Kasumi-1 (cell line): ENCODE data around the gene ANKRD24.
"Not testable (repeated sequence)": the region's sequence is repeated elsewhere in the genome, so short reads cannot be mapped to it uniquely, and the experiment has no call there.

Experiments used
- DNase-seq, 2 experiments: peaks; one replicate each; lab custom pipeline; 2025; lab: John Stamatoyannopoulos, UW

Gene ANKRD24

DNA sequence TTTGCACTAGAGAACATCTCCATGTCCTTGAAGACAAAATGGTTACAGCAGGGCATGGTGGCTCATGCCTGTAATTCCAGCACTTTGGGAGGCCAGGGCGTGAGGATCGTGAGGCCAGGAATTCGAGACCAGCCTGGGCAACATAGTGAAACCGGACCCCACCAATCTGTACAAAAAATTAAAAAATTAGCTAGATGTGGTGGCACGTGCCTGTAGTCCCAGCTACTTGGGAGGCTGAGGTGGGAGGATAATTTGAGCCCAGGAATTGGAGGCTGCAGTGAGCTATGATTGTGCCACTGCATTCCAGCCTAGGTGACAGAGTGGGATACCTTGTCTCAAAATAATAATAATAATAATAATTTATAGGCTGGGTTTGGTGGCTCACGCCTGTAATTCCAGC, 47.7 kb downstream of the ANKRD24 start:
- DNase-seq, result not testable (repeated sequence)

DNA sequence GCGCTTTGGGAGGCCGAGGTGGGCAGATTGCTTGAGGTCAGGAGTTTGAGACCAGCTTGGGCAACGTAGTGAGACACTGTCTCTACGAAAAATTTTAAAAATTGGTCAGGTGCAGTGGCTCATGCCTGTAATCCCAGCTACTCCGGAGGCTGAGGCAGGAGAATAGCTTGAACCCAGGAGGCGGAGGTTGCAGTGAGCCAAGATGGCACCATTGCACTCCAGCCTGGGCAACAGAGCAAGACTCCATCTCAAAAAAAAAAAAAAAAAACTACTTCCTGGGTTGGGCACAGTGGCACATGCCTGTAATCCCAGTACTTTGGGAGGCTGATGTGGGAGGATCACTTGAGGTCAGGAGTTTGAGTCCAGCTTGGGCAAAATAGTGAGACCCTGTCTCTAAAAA, 49.0 kb downstream of the ANKRD24 start:
- not testable (repeated sequence) for DNase-seq

DNA sequence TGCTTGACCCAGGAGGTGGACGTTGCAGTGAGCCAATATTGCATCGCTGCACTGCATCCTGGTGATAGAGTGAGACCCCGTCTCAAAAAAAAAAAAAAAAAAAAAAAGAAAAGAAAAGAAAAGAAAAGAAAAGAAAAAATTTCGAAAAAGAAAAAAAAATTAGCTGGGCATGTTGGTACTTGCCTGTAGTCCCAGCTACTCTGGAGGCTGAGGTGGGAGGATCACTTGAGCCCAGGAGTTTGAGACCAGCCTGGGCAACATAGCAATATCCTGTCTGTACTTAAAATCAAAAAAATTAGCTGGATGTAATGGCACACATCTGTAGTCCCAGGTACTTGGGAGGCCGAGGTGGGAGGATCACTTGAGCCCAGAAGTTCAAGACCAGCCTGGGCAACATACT, 49.6 kb downstream of the ANKRD24 start:
- not testable (repeated sequence) for DNase-seq

DNA sequence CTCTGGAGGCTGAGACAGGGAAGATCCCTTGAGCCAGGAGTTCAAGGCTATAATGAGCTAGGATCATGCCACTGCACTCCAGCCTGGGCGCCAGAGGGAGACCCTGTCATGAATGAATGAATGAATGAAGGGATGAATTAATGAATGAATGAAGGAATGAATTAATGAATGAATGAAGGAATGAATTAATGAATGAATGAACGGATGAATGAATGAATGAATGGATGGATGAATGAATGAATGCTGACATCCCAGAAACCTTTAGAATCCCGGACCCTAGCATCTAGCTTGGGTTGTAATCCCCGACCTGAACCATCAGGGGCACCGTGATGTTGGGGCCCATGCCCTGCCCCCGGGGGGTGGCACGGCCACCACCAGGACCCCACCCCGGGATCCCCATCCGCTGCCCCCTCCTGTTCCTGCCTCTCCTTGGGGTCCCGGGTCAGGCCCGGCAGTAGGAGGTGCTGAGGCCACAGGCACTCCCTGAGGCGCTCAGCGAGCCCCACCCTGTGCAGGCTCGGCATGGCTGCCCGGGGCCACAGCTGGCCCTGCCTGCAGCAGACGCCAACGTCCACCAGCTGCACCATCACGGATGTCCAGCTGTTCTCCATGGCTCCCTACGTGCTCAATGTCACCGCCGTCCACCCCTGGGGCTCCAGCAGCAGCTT, 50.3 kb downstream of the ANKRD24 start:
- DNase-seq, result no peak

DNA sequence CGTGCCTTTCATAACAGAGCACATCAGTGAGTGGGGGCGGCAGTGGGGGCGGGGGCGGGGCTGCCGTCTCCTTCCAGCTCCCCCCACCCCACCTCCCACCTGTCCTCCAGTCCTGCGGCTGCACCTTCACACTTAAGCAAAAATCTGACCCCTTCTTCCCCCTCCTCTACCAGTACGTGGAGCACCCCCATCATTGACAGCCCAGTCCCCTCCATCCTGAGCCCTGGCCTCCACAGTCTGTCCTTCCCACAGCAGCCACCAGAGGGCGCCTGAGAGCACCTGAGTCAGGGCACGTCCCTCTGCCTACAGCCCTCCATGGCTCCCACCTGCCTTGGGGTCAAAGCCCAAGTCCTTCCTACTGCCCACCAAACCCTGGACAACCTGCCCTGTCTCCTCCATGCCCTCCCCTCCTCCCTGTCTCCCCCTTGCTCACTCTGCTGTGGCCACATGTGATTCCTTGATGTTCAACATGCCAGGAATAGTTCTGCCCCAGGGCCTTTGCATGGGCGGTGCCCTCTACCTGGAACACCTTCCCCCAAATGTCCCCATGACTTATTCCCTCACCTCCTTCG, 50.9 kb downstream of the ANKRD24 start:
- peak; percentile 8 to 34 for DNase-seq

DNA sequence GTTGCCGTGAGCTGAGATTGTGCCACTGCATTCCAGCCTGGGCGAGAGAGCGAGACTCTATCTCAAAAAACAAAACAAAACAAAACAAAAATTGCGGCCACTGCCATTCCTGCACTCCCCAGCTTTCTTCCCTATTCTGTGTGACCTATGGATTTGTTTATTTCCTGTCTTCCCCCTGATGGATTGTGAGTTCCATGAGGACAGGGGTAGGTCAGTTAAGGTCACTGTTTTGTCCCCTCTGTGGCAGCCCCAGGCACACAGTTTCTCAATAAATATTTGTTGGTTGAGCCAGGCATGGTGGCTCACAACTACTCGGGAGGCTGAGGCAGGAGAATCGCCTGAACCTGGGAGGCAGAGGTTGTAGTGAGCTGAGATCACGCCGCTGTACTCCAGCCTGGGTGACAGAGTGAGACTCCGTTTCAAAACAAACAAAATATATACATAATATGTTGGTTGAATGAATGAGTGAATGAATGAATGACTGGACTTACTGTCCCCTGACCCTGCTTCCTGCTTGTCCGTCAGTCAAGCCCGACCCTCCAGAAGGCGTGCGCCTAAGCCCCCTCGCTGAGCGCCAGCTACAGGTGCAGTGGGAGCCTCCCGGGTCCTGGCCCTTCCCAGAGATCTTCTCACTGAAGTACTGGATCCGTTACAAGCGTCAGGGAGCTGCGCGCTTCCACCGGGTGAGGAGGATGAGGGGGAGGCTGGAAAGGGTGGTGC, 51.8 kb downstream of the ANKRD24 start:
- no peak for DNase-seq

DNA sequence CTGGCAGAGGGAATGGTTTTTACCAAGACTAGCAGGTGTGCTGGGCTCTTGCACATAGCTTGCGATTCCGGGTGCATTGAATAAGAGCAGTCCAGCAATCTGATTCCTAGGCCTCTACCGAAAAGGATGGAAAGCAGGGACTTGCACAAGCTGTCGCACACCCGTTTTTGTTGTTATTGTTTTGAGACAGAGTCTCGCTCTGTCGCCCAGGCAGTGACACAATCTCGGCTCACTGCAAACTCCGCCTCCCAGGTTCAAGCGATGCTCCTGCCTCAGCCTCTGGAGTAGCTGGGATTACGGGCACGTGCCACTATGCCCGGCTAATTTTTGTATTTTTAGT, 52.3 kb downstream of the ANKRD24 start:
- no peak for DNase-seq

DNA sequence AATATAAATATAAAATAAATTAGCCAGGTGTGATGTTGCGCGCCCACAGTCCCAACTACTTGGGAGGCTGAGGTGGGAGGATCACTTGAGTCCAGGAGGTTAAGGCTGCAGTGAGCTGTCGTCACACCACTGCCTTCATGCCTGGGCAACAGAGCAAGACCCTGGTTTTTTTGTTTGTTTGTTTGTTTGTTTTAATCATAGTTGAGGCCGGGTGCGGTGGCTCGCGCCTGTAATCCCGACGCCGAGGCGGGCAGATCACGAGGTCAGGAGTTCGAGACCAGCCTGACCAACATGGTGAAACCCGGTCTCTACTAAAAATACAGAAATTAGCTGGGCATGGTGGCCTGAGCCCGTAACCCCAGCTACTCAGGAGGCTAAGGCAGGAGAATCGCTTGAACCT, 55.0 kb downstream of the ANKRD24 start:
- not testable (repeated sequence) for DNase-seq

DNA sequence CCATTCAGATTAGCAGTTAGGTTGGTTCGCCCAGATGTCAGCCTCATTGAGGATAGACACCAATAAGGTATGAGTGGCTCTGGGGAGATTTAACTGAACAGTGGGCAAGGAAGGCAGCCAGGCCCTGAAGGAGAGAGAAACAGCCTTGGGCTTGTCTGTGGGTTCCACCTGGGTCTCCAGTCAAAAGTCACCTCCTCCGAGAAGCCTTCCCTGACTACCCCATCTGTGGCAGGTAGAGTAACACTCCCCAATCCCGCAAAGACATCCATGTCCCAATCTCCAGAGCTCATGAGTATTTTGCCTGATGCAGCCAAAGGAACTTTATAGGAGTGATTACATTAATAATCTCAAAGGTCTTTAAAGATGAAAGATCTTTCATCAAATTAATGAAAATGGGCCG, 56.3 kb downstream of the ANKRD24 start:
- no peak for DNase-seq

DNA sequence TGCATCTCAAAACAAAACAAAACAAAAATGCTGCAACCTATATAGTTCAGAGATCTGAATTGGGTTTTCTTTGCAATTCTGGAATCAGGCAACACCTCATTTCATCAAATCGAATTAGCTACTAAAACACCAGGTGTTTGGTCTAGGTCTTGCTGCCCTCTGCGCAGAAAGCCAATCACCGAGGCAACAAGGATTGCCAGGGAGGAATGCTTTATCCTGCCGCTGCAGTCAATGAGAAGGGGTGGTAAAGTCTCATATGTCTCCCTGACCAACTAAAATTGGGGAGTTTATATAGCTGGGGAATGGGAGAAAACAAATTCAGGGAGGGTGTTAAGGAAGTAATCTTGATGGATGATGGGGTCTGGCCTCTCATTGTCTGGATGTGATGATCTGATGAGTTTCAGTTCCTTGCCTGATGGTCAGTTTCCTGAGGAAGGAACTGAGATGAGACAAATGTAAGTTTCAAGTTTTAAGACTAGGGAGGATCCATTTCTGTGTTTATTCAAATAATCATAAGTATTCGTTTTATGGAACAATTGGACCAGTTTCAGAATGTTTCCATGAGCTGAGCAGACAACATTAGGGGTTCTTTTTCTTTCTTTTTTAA, 59.4 kb downstream of the ANKRD24 start:
- DNase-seq, result no peak

DNA sequence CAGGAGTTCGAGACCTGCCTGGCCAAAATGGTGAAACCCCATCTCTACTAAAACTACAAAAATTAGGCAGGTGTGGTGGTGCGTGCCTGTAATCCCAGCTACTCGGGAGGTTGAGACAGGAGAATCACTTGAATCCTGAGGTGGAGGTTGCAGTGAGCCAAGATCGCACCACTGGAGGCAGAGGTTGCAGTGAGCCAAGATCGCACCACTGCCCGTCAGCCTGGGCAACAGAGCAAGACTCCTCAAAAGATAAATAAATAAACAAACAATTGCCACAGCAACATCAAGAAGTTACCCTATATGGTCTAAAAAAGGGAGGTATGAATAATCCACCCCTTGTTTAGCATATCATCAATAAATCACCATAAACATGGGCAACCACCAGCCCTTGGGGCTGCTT, 63.4 kb downstream of the ANKRD24 start:
- DNase-seq, result not testable (repeated sequence)

DNA sequence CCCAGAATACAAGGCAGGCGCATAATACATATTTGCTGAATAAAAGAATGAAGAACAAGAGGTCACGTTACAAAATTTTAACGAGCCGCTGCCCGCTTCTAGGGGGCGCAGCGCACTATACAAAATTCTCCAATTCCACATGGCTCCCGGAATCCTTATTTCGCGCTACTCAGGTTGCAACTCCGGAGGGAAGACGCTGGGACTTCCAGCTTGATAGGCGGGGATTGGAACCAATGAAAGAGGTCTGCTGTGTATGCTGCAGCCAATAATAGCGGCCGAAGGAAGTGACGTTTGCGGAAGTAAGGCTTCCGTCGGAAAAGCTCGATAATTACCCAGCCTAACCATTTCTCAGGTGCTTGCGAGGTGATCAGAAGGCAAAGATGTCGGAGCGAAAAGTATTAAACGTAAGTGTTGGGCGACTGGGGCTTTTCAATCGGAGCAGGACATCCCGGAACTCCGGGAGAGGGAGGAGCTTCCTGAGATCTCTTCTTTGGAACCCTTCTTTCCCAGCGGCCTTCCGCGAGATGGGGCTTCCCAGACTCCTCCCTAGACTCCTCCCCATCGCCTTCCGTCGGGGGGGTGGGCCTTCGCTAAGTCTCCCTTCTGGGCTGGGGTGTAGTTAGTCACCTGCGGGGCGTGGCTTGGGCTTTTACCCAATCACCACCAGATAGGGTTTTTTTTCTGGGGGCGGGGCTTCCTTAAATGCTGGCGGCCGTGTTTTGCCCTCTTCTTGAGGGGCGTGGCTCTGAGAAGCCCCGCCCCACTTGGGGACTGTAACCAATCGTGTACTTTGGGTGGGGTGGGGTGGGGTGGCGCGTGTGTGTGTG, 64.5 kb downstream of the ANKRD24 start, which contains the start of gene YJU2:
YJU2 (plus strand) TSS at position 314 of the 827 bp plus-strand sequence; CDS start at position 381, 67 bp downstream.
- DNase-seq, result peak; percentile 99

DNA sequence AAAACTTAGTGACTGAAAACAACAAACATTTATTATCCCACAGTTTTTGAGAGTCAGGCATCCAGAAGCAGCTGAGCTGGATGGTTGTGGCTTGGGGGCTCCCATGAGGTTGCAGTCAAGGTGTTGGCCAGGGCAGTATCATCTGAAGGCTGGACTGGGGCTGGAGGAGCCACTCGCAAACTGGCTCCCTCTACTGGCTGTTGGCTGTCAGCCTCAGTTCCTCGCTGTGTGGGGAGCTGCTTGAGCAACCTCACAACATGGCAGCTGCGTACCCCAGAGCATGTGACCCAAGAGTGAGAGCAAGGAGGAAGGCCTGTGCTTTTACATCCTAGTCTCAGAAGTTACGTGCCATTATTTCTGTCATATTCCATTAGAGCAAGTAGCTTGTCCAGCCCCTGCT, 74.1 kb downstream of the ANKRD24 start:
- peak in 1 of 2 experiments; percentile 14 for DNase-seq

DNA sequence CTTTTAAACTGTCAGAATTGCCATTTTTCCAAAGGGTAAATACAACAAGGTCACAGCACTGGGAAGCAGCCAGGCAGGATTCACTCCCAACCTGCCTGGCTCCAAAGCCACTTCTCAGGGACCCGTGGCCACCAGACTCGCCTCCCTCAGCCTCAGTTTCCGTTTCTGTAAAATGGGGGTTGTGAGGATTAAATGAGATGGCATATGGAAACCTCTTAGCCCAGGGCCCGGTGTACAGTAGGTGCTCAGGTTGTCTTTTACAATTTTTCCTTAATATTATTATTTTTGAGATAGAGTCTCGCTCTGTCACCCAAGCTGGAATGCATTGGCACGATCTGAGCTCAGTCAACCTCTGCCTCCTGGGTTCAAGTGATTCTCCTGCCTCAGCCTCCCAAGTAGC, 74.5 kb downstream of the ANKRD24 start:
- no peak for DNase-seq

DNA sequence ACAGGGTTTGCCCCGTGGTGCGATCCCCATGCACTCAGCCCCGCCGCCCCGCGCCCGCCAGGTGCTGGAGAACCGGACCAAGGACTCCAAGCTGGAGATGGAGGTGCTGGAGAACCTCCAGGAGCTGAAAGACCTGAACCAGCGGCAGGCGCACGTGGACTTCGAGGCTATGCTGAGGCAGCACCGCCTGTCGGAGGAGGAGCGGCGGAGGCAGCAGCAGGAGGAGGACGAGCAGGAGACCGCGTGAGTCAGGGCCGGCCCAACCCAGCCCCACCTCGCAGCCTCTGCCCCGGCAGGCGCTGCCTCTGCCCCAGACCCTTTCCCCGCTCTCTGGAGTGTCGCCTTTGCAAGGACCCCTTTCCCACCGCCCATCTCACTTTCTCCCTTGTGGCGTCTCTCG, 75.7 kb downstream of the ANKRD24 start:
- DNase-seq, result no peak

DNA sequence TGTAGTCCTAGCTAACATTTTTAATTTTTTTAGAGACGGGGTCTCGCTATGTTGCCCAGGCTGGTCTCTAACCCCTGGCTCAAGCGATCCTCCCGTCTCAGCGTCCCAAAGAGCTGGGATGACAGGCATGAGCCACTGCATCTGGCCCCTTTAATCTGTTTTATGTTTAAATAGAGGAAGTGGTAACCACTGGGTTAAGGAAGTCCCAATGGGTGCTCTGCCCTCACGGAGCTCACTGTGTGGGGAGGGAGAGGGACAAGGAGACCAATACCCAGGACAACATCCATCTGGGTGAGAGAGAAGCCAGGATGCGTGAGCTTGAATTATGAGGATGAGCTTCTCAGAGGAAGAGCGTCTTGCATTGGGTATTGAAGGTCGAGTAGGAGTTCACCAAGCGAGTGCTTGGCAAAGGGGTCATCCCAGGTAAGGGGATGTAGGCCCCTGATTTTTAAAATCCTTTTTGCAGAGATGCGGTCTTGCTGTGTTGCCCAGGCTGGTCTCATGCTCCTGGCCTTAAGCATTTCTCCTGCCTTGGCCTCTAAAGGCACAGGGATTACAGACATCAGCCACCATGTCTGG, 78.2 kb downstream of the ANKRD24 start:
- peak; percentile 55 to 60 for DNase-seq

DNA sequence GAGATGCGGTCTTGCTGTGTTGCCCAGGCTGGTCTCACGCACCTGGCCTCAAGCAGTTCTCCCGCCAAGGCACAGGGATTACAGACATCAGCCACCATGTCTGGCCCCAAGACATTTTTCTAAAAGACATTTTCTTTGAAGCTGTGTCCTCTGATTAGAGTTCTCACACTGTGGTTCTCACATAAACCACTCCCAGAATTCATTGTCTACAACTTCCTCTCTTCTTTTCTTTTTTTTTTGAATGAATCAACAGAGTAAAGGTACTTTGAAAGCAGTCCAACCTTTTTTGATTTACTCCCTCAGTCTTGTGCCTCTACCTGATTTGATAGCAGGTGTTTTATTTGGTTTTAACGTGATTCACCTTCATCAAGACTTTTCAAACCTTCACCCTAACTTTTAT, 82.3 kb downstream of the ANKRD24 start:
- DNase-seq, result peak; percentile 5 to 8

DNA sequence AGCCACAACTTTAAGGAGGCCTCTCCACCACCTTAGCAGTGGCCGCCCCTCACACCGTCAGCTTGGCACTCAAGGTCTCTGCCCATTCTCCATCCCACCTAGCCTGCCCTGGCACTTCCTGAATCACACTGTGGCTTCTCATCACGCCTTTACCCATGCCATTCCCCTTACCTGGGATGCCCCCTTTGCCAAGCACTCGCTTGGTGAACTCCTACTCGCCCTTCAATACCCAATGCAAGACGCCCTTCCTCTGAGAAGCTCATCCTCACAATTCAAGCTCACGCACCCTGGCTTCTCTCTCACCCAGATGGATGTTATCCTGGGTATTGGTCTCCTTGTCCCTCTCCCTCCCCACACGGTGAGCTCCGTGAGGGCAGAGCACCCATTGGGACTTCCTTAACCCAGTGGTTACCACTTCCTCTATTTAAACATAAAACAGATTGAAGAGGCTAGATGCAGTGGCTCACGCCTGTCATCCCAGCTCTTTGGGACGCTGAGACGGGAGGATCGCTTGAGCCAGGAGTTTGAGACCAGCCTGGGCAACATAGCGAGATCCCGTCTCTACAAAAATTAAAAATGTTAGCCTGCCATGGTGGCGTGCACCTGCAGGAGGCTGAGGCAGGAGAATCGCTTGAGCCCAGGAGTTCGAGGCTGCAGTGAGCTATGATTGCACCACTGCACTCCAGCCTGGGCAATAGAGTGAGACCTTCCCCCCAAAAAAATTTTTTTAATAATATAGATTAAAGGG, 83.9 kb downstream of the ANKRD24 start:
- peak; percentile 40 to 41 for DNase-seq

DNA sequence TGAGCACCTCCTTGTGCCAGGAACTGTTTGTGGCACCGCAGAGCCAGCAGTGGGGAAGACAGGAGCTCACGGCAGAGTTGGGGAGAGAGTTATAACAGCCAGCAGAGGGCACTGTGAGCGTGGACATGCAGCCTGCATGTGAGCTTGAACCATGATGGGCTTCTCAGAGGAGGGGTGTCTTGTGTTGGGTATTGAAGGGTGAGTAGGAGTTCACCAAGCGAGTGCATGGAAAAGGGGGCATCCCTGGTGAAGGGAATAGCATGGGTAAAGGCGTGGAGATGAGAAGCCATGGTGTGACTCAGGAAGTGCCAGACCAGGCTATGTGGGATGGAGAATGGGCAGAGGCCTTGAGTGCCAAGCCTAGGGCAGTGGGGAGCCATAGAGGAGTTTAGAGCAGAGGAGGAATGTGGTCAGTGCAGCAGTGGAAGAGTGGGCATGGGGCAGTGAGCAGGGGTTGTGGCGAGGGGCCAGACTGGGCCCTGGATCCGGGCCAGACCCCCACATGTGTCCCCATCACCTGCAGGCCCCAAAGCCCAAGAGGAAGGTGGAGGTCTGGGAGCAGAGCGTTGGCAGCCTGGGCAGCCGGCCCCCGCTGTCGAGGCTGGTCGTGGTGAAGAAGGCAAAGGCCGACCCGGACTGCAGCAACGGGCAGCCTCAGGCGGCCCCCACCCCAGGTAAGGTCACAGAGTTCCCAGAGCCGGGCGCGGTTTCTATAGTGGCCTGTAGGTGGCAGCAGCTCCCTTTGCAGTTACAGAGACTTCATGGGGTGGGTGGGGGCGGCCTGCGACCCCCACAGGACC, 84.8 kb downstream of the ANKRD24 start:
- peak; percentile 77 to 80 for DNase-seq
